Loucy (cell line): ENCODE results near the gene ZNF326.

Experiments used
- H2AFZ ChIP-seq: fragments of 200-600 bp; sonication (generic); 2 replicates; pipeline ENCODE4 v1.6.0; 2016; ENCODE audit warnings: antibody characterized with exemption, mild to moderate bottlenecking, low read length, moderate library complexity
- H3F3A ChIP-seq: fragments of 200-600 bp; 2 replicates; pipeline ENCODE4 v1.6.0; 2016; ENCODE audit warnings: antibody characterized with exemption, low read depth, mild to moderate bottlenecking
- H3K27me3 ChIP-seq: fragments of 200-600 bp; sonication (generic); 2 replicates; pipeline ENCODE4 v1.6.1; 2014; ENCODE audit warnings: low read length, mild to moderate bottlenecking; ENCODE audit not compliant: insufficient read depth, poor library complexity, severe bottlenecking
- H3K36me3 ChIP-seq: fragments of 200-600 bp; sonication (generic); 2 replicates; pipeline ENCODE4 v1.6.1; 2016; ENCODE audit warnings: low read length; ENCODE audit not compliant: insufficient read depth
- H3K4me1 ChIP-seq: fragments of 200-600 bp; sonication (generic); 2 replicates; pipeline ENCODE4 v1.5.1; 2014; ENCODE audit warnings: low read length, mild to moderate bottlenecking; ENCODE audit not compliant: insufficient read depth, poor library complexity, severe bottlenecking
- H3K4me2 ChIP-seq: fragments of 200-600 bp; sonication (generic); 2 replicates; pipeline ENCODE4 v1.6.0; 2014; ENCODE audit warnings: antibody characterized with exemption, low read length, low read depth, mild to moderate bottlenecking; ENCODE audit not compliant: poor library complexity, severe bottlenecking
- H3K4me3 ChIP-seq: fragments of 200-600 bp; sonication (generic); 2 replicates; pipeline ENCODE4 v1.5.1; 2014; ENCODE audit warnings: low read length, mild to moderate bottlenecking, mixed read lengths; ENCODE audit not compliant: poor library complexity, severe bottlenecking
- H3K79me2 ChIP-seq: fragments of 200-600 bp; sonication (generic); 2 replicates; pipeline ENCODE4 v1.6.1; 2014; ENCODE audit warnings: low read length; ENCODE audit not compliant: insufficient read depth
- H3K9ac ChIP-seq: fragments of 200-600 bp; sonication (generic); 2 replicates; pipeline ENCODE4 v1.6.0; 2014; ENCODE audit warnings: mild to moderate bottlenecking, low read depth, low read length, moderate library complexity; ENCODE audit not compliant: poor library complexity, severe bottlenecking
- H3K9me2 ChIP-seq: fragments of 200-600 bp; sonication (generic); replicated peaks from 2 replicates; pipeline ENCODE4 v1.6.1; 2016; ENCODE audit warnings: low read depth, low read length, mixed read lengths
- H3K9me3 ChIP-seq: fragments of 200-600 bp; sonication (generic); 2 replicates; pipeline ENCODE4 v1.6.1; 2014; ENCODE audit warnings: mild to moderate bottlenecking, antibody characterized with exemption, low read length, low read depth; ENCODE audit not compliant: insufficient read depth
- H4K20me1 ChIP-seq: fragments of 200-600 bp; sonication (generic); 2 replicates; pipeline ENCODE4 v1.6.0; 2014; ENCODE audit warnings: antibody characterized with exemption, low read length, mild to moderate bottlenecking; ENCODE audit not compliant: insufficient read depth, poor library complexity, severe bottlenecking
- EZH2phosphoT487 ChIP-seq: fragments of 200-600 bp; IDR thresholded peaks from 2 replicates; pipeline ENCODE4 v1.6.1; 2018; ENCODE audit warnings: antibody characterized with exemption, mild to moderate bottlenecking, moderate library complexity, borderline replicate concordance
- TF ChIP-seq, protein P1 (sequence below): fragments of 200-600 bp; sonication (generic); conservative IDR thresholded peaks from 2 replicates; pipeline ENCODE4 v1.5.1; 2014; ENCODE audit warnings: mild to moderate bottlenecking, antibody characterized with exemption, low read length

Gene ZNF326

DNA sequence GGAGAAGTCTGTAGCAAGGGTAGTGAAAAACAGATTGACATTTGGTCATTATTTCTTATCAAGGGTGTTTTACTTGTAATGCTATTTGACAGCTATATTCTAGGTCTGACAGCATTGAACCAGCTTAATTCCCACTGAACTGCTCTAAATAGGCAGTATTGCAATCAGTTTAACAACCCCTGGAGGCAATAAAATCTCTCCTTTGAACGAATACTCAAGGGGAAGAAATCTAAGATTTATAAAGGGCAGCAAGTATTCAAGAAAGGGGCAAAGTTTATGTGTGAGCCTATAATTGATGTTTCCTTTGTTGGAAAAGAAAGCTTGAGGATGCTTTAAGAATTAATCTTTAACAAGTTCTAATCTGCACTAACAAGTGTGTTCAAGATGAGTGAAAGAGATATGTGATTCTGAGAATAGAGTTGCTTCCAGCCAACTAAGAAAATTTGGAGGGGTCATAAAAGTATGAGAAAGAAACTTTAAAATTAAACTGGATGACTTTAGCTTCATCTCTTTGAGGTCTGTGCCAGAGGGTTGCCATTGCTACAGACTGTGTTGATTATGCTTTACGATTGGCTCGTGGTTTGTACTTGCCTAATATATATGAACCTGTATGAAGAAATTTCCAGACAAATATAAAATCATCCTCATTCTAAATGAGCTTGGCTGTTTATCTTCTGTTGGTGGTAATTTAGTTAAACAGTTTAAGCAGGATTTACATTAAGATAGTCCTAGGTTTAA lies 72.5 kb downstream of the ZNF326 start:
- no peaks in the 10 kb centered on the region for H4K20me1 ChIP-seq
- TF ChIP-seq, protein P1, sequence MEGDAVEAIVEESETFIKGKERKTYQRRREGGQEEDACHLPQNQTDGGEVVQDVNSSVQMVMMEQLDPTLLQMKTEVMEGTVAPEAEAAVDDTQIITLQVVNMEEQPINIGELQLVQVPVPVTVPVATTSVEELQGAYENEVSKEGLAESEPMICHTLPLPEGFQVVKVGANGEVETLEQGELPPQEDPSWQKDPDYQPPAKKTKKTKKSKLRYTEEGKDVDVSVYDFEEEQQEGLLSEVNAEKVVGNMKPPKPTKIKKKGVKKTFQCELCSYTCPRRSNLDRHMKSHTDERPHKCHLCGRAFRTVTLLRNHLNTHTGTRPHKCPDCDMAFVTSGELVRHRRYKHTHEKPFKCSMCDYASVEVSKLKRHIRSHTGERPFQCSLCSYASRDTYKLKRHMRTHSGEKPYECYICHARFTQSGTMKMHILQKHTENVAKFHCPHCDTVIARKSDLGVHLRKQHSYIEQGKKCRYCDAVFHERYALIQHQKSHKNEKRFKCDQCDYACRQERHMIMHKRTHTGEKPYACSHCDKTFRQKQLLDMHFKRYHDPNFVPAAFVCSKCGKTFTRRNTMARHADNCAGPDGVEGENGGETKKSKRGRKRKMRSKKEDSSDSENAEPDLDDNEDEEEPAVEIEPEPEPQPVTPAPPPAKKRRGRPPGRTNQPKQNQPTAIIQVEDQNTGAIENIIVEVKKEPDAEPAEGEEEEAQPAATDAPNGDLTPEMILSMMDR, result no peak
- TF ChIP-seq EZH2phosphoT487, result no peak
- H3F3A ChIP-seq, result no peaks in the 10 kb centered on the region
- H3K4me3 ChIP-seq, result no peak overlapping the region
- H3K36me3 ChIP-seq, result no peaks in the 10 kb centered on the region
- no peak overlapping the region for H3K4me2 ChIP-seq
- no peaks in the 10 kb centered on the region for H3K27me3 ChIP-seq
- no peaks in the 10 kb centered on the region for H3K4me1 ChIP-seq
- H2AFZ ChIP-seq, result no peak overlapping the region
- no peaks in the 10 kb centered on the region for H3K79me2 ChIP-seq
- no peaks in the 10 kb centered on the region for H3K9me2 ChIP-seq
- no peaks in the 10 kb centered on the region for H3K9me3 ChIP-seq
- no peak overlapping the region for H3K9ac ChIP-seq

DNA sequence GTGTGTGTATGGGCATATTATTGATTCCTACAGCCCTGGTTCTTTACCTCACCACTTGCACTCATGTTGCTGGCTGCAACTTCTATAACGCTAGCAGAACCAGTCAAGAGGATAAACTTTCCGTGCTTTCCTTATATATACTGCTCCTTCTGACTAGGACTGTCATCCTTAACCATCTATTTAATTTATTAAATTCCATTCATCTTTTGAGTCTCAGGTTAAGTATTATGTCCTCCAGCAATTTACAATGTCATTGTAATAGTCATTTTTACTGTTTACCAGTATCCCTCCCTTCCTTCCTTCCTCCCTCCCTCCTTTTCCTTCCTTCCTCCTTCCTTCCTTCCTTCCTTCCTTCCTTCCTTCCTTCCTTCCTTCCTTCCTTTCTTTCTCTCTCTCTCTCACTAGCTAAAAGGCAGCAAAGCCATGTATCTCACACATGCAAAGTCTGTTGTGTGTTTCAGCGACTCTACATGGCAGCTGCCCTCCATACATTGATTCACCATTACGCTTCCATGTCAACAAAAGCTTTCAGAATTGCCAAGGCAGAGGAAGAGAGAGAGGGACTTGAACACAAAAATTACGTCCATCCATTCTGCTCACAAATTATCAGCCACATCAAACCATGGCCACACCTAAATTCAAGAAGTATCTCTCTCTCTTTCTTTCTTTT lies 73.8 kb downstream of the ZNF326 start:
- no peak overlapping the region for H3K4me2 ChIP-seq
- no peaks in the 10 kb centered on the region for H3K36me3 ChIP-seq
- TF ChIP-seq, protein P1, result no peak
- TF ChIP-seq EZH2phosphoT487, result no peak
- no peaks in the 10 kb centered on the region for H3K9me2 ChIP-seq
- H4K20me1 ChIP-seq, result no peaks in the 10 kb centered on the region
- H3F3A ChIP-seq, result no peaks in the 10 kb centered on the region
- H3K9ac ChIP-seq, result no peak overlapping the region
- no peaks in the 10 kb centered on the region for H3K9me3 ChIP-seq
- H3K4me1 ChIP-seq, result no peaks in the 10 kb centered on the region
- H3K4me3 ChIP-seq, result no peak overlapping the region
- no peaks in the 10 kb centered on the region for H3K27me3 ChIP-seq
- H3K79me2 ChIP-seq, result no peaks in the 10 kb centered on the region
- no peak overlapping the region for H2AFZ ChIP-seq

DNA sequence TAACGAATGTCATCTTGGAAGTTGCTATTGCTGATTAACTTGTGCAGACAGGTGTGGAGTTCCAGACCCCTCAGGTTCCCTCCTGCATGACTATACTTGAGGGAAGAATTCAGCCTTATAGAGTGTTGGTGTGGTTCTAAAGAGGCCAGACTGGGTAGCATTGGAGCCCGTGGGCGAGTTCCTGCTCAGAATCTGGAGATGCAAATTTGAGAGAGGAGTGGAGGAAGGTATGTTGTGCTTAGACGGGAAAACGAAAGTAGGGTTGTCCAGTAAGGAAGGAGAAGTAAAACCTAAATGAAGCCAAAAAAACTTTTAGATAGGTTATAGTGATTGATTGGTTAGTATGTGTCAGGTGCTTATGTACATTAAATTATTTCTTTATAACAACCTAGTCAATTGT lies 79.2 kb downstream of the ZNF326 start:
- Histone ChIP-seq H3F3A (no peaks in the 10 kb centered on the region), H2AFZ (no peak overlapping the region), H3K4me3 (no peak overlapping the region), H3K79me2 (no peaks in the 10 kb centered on the region), H3K4me1 (no peaks in the 10 kb centered on the region), H3K36me3 (no peaks in the 10 kb centered on the region), H3K9me2 (no peaks in the 10 kb centered on the region), H3K4me2 (no peak overlapping the region), H3K9me3 (no peaks in the 10 kb centered on the region), H4K20me1 (no peaks in the 10 kb centered on the region), H3K9ac (no peak overlapping the region), H3K27me3 (no peaks in the 10 kb centered on the region)
- TF ChIP-seq, protein P1, result no peak
- no peak for TF ChIP-seq EZH2phosphoT487
